OCI-LY1 (cell line): Measurements from ENCODE around the gene SVOPL.

ENCODE experiments used
- H2AFZ ChIP-seq: fragments of 200-600 bp; sonication (generic), shearing (Covaris generic); 2 replicates; pipeline ENCODE4 v1.6.0; 2014; ENCODE audit warnings: antibody characterized with exemption, mild to moderate bottlenecking, low read length
- H3F3A ChIP-seq: fragments of 200-600 bp; sonication (generic), shearing (Covaris generic); 2 replicates; pipeline ENCODE4 v1.6.0; 2014; ENCODE audit warnings: mild to moderate bottlenecking, antibody characterized with exemption, low read length, moderate library complexity; ENCODE audit not compliant: insufficient read depth
- H3K27ac ChIP-seq: fragments of 200-600 bp; sonication (generic); 2 replicates; pipeline ENCODE4 v1.5.1; 2014; ENCODE audit warnings: low read length, mixed run types, mild to moderate bottlenecking, low read depth; ENCODE audit not compliant: poor library complexity, severe bottlenecking
- H3K27me3 ChIP-seq: fragments of 200-600 bp; sonication (generic); 2 replicates; pipeline ENCODE4 v1.6.0; 2014; ENCODE audit warnings: antibody characterized with exemption, mild to moderate bottlenecking, low read length, moderate library complexity; ENCODE audit not compliant: insufficient read depth
- H3K36me3 ChIP-seq: fragments of 200-600 bp; sonication (generic); 2 replicates; pipeline ENCODE4 v1.6.1; 2014; ENCODE audit warnings: mild to moderate bottlenecking, antibody characterized with exemption, low read length, moderate library complexity, mixed read lengths; ENCODE audit not compliant: insufficient read depth
- H3K4me1 ChIP-seq: fragments of 200-600 bp; sonication (generic); 2 replicates; pipeline ENCODE4 v1.5.1; 2014; ENCODE audit warnings: mild to moderate bottlenecking, low read length, moderate library complexity; ENCODE audit not compliant: insufficient read depth, severe bottlenecking
- H3K4me2 ChIP-seq: fragments of 200-600 bp; sonication (generic), shearing (Covaris generic); 2 replicates; pipeline ENCODE4 v1.6.1; 2014; ENCODE audit warnings: low read length
- H3K4me3 ChIP-seq: fragments of 200-600 bp; sonication (generic); 2 replicates; pipeline ENCODE4 v1.5.1; 2014; ENCODE audit warnings: low read length, low read depth, mild to moderate bottlenecking, mixed read lengths; ENCODE audit not compliant: poor library complexity, severe bottlenecking
- H3K79me2 ChIP-seq: fragments of 200-600 bp; shearing (Covaris generic); 2 replicates; pipeline ENCODE4 v1.6.1; 2016; ENCODE audit warnings: mixed run types, low read length, mixed read lengths; ENCODE audit not compliant: insufficient read depth
- H3K9ac ChIP-seq: fragments of 200-600 bp; sonication (generic), shearing (Covaris generic); 2 replicates; pipeline ENCODE4 v1.6.1; 2014; ENCODE audit warnings: mild to moderate bottlenecking, low read length, mixed read lengths
- H3K9me2 ChIP-seq: fragments of 200-600 bp; sonication (generic), shearing (Covaris generic); 2 replicates; pipeline ENCODE4 v1.6.1; 2014; ENCODE audit warnings: low read depth, mild to moderate bottlenecking, low read length, mixed read lengths
- H3K9me3 ChIP-seq: fragments of 200-600 bp; shearing (Covaris generic); 2 replicates; pipeline ENCODE4 v1.6.1; 2014; ENCODE audit warnings: low read length, mixed read lengths
- H4K20me1 ChIP-seq: fragments of 200-600 bp; sonication (generic), shearing (Covaris generic); 2 replicates; pipeline ENCODE4 v1.6.0; 2016; ENCODE audit warnings: mild to moderate bottlenecking, low read length; ENCODE audit not compliant: insufficient read depth
- CTCF ChIP-seq: fragments of 200-600 bp; sonication (generic), shearing (Covaris generic); IDR thresholded peaks from 2 replicates; pipeline ENCODE4 v1.5.1; 2017; ENCODE audit warnings: mild to moderate bottlenecking, antibody characterized with exemption, low read length, moderate library complexity, mixed read lengths
- EZH2 ChIP-seq: fragments of 200-600 bp; sonication (generic), shearing (Covaris generic); IDR thresholded peaks from 2 replicates; pipeline ENCODE4 v1.8.0; 2017; ENCODE audit warnings: borderline replicate concordance, mixed run types, mild to moderate bottlenecking, antibody characterized with exemption, low read length, moderate library complexity, mixed read lengths

Gene SVOPL

GRCh38 chr7:138667535-138668228, 33.5 kb downstream of the SVOPL start:
- Histone ChIP-seq H3K4me3 (no peak overlapping the region), H3K27ac (no peak overlapping the region)
- no peak for TF ChIP-seq CTCF
- no peak for TF ChIP-seq EZH2

GRCh38 chr7:138666385-138666784, 34.8 kb downstream of the SVOPL start:
- TF ChIP-seq EZH2 (no peak), CTCF (no peak)
- Histone ChIP-seq H3K27me3 (no peaks in the 10 kb centered on the region), H3K9ac (no peak overlapping the region), H3K9me2 (no peaks in the 10 kb centered on the region), H3K27ac (no peak overlapping the region), H3K4me3 (no peak overlapping the region), H3F3A (no peaks in the 10 kb centered on the region), H3K36me3 (no peaks in the 10 kb centered on the region), H3K4me2 (no peak overlapping the region), H3K79me2 (no peaks in the 10 kb centered on the region), H2AFZ (no peak overlapping the region), H3K4me1 (no peaks in the 10 kb centered on the region), H4K20me1 (no peaks in the 10 kb centered on the region), H3K9me3 (no peaks in the 10 kb centered on the region)

More at GRCh38 chr7:138667535-138668228, 33.5 kb downstream of the SVOPL start:
- H2AFZ ChIP-seq: no peak overlapping the region
- no peak overlapping the region for H3K9ac ChIP-seq
- H3K9me2 ChIP-seq: no peaks in the 10 kb centered on the region
- no peaks in the 10 kb centered on the region for H3K79me2 ChIP-seq
- H4K20me1 ChIP-seq: no peaks in the 10 kb centered on the region
- H3F3A ChIP-seq: no peaks in the 10 kb centered on the region
- H3K36me3 ChIP-seq: no peaks in the 10 kb centered on the region
- no peak overlapping the region for H3K4me2 ChIP-seq
- H3K9me3 ChIP-seq: no peaks in the 10 kb centered on the region
- no peaks in the 10 kb centered on the region for H3K27me3 ChIP-seq
- H3K4me1 ChIP-seq: no peaks in the 10 kb centered on the region

- no peaks in the 10 kb centered on the region for H3K36me3 ChIP-seq
- H3F3A ChIP-seq: no peaks in the 10 kb centered on the region
- H3K4me1 ChIP-seq: no peaks in the 10 kb centered on the region
- no peak overlapping the region for H3K4me3 ChIP-seq
- H4K20me1 ChIP-seq: no peaks in the 10 kb centered on the region
- no peak overlapping the region for H3K4me2 ChIP-seq
- H3K27me3 ChIP-seq: no peaks in the 10 kb centered on the region
- no peaks in the 10 kb centered on the region for H3K9me3 ChIP-seq
- TF ChIP-seq EZH2: no peak
- TF ChIP-seq CTCF: no peak
- no peaks in the 10 kb centered on the region for H3K9me2 ChIP-seq
- no peak overlapping the region for H3K27ac ChIP-seq
- H3K79me2 ChIP-seq: no peaks in the 10 kb centered on the region
- no peak overlapping the region for H3K9ac ChIP-seq
- no peak overlapping the region for H2AFZ ChIP-seq
Observed at GRCh38 chr7:138665669-138666140, 35.5 kb downstream of the SVOPL start.
